Globus pallidus (tissue), 1 donor: ENCODE results near the gene TP53.
"Not testable (repeated sequence)": the region's sequence is repeated elsewhere in the genome, so short reads cannot be mapped to it uniquely, and the experiment has no call there.

Experiments
- DNase-seq: peaks from one replicate; pipeline ENCODE4 v3.0.0-alpha.2; 2015; ENCODE audit warnings: low spot score

TP53 gene

GRCh38 chr17:7674934-7675333 lies 12.4 kb downstream of the TP53 start:
- DNase-seq: no peak

- no peak for DNase-seq
These were observed 14.1 kb downstream of the TP53 start for GRCh38 chr17:7673239-7673638.

GRCh38 chr17:7668482-7668881 lies 18.8 kb downstream of the TP53 start:
- DNase-seq: no peak

GRCh38 chr17:7667656-7668406 lies 19.5 kb downstream of the TP53 start:
- peak; percentile 76 for DNase-seq

GRCh38 chr17:7656958-7657609 lies 30.2 kb downstream of the TP53 start:
- DNase-seq: peak; percentile 74

GRCh38 chr17:7655541-7655840 lies 31.8 kb downstream of the TP53 start:
- no peak for DNase-seq

- DNase-seq: no peak
These were observed 32.3 kb downstream of the TP53 start for GRCh38 chr17:7654832-7655540.

GRCh38 chr17:7652388-7653356 lies 34.6 kb downstream of the TP53 start:
- DNase-seq: no peak

- DNase-seq: no peak
These were observed 35.5 kb downstream of the TP53 start for GRCh38 chr17:7651665-7652387.

GRCh38 chr17:7651097-7651664 lies 36.1 kb downstream of the TP53 start:
- no peak for DNase-seq

- DNase-seq: peak; percentile 67
These were observed 36.7 kb downstream of the TP53 start, which contains the start of gene ATP1B2 for GRCh38 chr17:7650509-7651096. TSS of gene ATP1B2 (plus strand) at chr17:7650926. CDS start at chr17:7651519, 593 bp downstream.

- no peak for DNase-seq
These were observed 40.3 kb downstream of the TP53 start for GRCh38 chr17:7647018-7647417.

- DNase-seq: no peak
These were observed 40.8 kb downstream of the TP53 start for GRCh38 chr17:7646457-7646856.

GRCh38 chr17:7644775-7645174 lies 42.5 kb downstream of the TP53 start:
- no peak for DNase-seq

GRCh38 chr17:7641635-7642034 lies 45.7 kb downstream of the TP53 start:
- not testable (repeated sequence) for DNase-seq

- DNase-seq: no peak
These were observed 46.5 kb downstream of the TP53 start for GRCh38 chr17:7640783-7641182.

GRCh38 chr17:7636163-7636562 lies 51.1 kb downstream of the TP53 start:
- DNase-seq: no peak

- no peak for DNase-seq
These were observed 52.9 kb downstream of the TP53 start for GRCh38 chr17:7634384-7634783.

- DNase-seq: no peak
These were observed 54.2 kb downstream of the TP53 start for GRCh38 chr17:7633093-7633492.

GRCh38 chr17:7632492-7632894 lies 54.8 kb downstream of the TP53 start:
- no peak for DNase-seq
